OCI-LY1 (cell line): Measurements from ENCODE around the gene ARHGEF12.

ENCODE experiments used
- EZH2 ChIP-seq: fragments of 200-600 bp; sonication (generic), shearing (Covaris generic); IDR thresholded peaks from 2 replicates; pipeline ENCODE4 v1.8.0; 2017; ENCODE audit warnings: borderline replicate concordance, mixed run types, mild to moderate bottlenecking, antibody characterized with exemption, low read length, moderate library complexity, mixed read lengths
- TF ChIP-seq, protein P1 (sequence below): fragments of 200-600 bp; sonication (generic), shearing (Covaris generic); IDR thresholded peaks from 2 replicates; pipeline ENCODE4 v1.5.1; 2017; ENCODE audit warnings: mild to moderate bottlenecking, antibody characterized with exemption, low read length, moderate library complexity, mixed read lengths

DNA sequence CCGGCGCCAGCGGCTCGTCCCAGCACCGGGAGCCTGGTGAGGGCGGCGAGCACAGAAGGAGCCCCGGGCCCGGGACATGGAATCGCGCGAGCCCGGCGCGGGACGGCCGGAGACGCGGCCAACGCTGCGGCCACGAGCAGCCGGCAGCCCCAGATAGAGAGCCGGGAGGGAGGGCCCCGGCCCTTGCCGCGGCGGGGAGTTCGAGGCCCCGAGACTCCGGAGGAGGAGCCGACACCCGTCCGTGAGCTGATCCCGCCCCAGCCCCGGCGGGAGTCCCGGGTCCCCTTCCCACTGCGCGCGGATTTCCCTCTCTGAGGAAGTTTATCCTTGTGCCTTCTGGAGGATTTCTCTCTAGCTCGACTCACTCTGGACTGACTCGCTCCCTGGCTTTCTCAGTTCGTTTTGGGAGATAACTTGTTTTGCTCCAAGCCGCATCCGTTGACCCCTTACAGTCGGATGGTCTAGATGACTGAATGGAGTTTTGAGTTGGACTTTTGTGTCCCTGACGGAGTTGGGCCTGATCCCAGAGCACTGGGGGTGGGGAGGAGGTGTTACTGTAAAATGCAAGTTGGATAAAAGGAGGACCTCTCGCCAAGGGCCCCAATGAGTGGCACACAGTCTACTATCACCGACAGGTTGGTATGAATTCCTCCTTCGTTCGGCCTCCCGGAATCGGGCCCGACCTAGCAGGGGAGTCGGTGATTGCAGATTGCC is 585 bp downstream of the ARHGEF12 start:
- no peak for TF ChIP-seq EZH2
- TF ChIP-seq, protein P1, sequence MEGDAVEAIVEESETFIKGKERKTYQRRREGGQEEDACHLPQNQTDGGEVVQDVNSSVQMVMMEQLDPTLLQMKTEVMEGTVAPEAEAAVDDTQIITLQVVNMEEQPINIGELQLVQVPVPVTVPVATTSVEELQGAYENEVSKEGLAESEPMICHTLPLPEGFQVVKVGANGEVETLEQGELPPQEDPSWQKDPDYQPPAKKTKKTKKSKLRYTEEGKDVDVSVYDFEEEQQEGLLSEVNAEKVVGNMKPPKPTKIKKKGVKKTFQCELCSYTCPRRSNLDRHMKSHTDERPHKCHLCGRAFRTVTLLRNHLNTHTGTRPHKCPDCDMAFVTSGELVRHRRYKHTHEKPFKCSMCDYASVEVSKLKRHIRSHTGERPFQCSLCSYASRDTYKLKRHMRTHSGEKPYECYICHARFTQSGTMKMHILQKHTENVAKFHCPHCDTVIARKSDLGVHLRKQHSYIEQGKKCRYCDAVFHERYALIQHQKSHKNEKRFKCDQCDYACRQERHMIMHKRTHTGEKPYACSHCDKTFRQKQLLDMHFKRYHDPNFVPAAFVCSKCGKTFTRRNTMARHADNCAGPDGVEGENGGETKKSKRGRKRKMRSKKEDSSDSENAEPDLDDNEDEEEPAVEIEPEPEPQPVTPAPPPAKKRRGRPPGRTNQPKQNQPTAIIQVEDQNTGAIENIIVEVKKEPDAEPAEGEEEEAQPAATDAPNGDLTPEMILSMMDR: no peak
